HUDEP-2 (cell line): ENCODE measurements around the gene SLC39A11.

ENCODE experiments used
- DNase-seq, 76 experiments: peaks; one replicate each; lab custom pipeline; 2025; ENCODE audit not compliant: unreplicated experiment in 76 of 76; lab: John Stamatoyannopoulos, UW

Gene SLC39A11

DNA sequence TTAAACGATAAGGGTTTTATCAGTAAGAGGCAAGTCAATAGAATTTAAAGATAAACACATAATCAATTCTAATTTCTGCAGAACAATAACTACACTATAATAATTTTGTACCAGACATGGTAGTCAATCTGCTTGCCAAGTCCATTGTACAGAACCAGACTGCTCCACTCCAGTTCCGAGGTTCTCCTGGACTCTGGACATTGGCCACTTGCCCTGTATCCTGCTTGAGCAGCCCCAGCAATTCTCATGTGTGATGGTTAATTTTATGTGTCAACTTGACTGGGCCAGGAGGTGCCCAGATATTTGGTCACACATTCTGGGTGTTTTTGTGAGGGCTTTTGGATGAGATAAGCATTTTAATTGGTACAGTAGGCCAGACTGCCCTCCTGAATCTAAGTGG, 384.6 kb downstream of the SLC39A11 start:
- DNase-seq = no peak

DNA sequence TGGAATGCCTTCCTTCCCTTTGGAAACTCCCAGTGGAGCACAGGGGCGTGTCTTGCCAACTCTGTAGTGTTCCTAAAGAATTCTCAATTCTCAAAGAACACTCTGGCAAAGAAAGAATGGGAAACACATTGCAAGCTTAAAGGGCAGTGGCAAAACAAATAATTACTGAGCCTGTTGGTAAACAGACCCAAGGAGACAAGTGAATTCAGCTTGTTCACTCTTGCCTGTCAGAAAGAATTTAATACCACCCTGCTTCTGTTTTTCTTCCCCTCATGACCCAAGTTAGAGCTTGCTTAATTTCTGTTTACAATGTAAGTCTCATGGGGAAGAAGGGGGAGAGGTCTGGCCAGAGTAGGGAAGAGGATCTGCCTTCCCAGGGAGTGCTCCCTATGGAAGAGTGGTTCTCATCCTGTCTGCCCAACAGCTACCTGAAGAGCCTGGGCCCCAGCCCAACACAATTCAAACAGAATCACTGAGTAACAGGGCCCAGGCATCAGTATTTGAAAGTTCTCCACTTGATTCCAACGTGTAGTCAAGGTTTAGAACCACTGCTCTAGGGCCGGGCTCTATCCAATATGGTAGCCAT, 386.0 kb downstream of the SLC39A11 start:
- no peak for DNase-seq

DNA sequence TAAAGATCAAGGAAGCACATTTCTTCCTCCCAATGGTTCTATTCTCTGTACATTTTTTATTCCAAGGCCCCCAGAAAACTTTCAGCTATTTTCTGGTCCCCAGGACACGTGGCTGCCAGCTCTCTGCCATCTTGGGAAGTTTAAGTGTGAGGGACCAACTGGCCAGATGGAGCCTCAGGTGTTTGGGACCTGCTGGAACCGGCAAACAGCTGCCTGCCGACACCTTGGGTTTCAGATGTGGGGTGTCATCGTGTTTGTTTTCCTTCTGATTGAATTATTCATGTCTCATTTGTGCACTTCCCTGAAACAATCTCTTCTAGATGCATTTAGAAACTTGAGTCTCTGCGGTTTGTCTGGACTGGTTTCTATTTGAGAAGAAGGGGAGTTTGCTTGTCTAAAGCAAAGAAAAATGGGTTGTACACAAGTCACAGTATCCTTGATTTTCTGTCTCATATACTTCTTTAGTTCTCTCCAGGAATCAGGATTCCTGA, 386.5 kb downstream of the SLC39A11 start:
- DNase-seq = no peak

DNA sequence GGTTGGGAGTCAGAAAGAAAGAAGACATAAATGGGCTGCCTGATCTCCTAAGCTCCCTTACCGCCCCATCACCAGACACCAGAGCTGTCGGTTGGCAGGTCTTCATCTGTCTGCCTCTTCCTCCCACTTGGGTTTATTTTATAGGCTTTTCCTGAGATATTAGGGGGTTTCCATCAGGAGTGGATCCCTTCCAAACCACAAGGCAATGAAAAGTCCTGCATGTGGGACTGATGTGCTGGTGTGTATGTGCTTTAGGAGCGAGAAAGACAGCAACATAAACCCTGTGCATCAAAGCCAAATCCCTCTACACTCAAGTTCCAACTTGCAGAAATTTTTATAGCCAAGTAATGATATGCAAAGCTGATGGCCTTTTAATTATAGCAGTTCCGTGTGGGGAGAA, 389.5 kb downstream of the SLC39A11 start:
- DNase-seq = no peak

DNA sequence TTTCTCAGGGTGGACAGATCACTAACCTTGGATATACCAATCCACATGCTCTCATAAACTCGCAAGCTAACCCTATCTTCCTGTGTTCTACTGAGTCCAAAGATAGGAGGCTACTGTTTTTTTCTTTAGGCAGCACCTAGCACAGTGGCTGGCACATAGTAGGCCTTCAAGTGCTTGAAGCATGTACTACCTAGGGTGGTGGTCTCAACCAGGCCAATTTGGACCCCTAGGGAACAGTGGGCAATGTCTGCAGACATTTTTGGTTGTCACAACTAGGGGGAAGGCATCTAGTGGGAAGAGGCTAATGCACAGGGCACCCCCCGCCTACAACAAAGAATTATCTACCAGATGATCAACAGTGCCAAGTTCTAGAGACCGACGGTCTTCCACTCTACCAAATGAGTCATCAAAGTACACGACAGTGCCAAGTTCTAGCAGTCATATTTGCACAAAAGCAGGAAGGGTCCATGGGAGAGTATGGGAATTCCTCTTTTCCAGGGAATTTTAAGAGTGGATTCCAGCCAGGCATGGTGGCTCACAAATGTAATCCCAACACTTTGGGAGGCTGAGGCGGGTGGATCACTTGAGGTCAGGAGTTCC, 390.3 kb downstream of the SLC39A11 start:
- peak in 13 of 76 experiments; percentile 1 to 45 (median 8) for DNase-seq

DNA sequence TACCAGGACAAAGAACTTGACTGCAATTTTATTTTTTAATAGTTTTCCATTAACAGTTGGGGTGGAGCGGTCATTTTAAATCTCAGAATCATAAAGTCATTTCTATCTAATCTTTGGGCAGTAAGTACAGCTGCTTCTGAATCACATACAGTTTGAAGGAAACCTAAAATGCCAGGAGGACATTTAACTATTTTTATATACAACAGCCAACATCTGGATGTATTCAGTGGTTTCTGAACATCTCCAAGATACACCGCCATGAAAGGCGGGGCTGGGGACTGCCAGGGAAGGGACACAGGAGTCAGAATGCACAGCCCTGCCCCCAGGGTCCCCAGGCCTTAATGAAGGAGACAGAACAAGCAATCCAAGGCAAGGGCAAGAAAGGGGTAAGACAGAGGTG, 392.3 kb downstream of the SLC39A11 start:
- DNase-seq = no peak

DNA sequence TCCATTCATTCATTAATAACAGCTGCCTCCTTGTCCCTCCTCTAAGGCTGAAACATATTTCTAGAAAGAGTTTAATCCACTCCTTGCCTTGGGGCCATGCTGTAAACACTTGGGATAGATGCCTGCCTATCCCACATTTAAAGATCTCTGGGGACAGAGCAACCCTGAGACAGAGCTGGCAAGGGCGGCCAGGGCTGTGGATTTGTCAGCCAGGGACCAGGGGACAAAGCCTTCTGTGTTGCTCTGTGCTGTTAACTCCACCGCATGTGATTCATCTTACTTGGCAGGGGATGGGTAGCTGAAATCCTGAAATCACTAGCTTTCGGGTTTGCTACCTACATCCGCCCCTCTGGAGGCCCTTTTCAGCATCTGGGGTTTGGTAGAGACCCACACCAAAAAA, 392.9 kb downstream of the SLC39A11 start:
- DNase-seq = no peak

DNA sequence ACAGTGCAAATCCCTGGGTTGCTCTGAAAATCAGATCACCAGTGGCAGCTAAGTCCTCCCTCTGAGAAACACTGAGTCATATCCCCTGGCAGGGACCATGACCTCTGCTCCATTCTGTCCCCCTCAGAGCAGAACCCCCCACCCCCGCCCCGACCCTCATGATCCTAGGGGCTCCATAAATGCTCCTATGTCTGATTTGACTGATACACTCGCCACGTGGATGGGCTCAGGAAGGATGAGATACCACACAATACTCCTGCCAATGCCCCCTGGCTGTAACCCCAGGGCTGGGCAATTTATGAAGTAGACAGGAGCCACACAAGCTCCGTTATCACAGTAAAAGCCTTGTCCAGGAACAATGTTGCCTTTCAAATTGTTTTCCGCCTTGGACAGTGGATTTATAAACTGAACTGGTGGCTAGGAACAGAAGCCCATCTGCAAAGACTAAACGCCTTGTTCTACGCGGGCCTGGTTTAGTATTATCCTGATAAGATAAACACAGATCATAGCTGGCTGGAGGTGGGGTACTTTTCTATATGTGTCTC, 394.8 kb downstream of the SLC39A11 start:
- DNase-seq = peak in 1 of 76 experiments; percentile 6

DNA sequence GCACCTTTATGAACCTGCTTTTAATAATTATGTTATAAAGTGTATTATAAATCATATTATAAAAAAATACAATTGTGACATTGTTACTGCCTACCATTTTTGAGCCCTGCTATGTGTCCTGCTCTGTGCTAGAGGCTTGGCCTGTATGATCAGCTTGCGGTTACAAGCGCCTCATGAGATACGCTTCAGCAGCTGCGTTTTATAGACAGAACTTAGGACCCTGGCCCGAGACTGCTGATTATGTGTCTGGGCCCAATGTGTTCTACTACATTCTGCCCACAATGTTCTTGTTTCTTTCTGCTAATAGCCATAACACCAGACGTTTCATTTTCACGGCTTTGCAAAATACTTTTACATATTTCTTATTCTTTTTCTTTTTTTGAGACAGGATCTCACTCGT, 395.8 kb downstream of the SLC39A11 start:
- DNase-seq = no peak

DNA sequence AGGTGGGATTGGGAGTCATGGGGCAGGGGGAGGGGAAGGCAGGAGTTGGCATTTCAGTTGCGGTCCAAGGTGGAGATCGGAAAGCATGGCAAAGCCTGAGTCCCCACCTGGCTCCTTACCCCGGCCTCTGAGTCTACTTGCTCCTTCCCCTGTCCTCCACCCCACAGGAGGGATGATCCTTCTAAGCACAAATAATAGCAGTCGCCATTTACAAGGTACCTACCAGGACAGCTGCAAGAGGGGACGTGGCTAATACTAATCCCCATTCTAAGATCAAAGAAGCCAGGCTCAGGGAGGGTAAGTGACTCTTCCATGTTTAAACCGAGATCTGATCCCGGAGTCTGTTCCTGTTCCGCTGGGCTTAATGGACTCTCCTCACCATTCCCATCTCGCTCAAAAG, 396.3 kb downstream of the SLC39A11 start:
- no peak for DNase-seq

DNA sequence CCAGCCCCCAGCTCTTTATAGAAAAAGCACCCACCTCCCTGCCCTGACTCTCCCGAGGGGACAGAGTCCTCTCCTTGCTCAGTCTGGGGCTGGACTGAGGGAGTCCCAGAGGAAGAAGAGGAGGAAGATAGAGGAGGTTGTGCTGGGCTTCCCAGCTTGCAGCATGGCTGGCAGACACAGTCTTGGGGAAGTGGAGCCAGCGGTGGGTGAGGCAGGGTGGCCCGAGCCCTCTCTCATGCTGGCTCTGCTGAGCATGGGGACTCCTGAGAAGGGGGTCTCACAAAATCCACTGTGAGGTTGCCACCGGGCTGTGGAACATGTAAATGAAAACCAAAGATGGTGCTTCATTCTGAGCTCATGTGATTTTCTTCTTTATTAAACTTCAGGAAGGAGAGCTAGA, 398.5 kb downstream of the SLC39A11 start:
- no peak for DNase-seq

DNA sequence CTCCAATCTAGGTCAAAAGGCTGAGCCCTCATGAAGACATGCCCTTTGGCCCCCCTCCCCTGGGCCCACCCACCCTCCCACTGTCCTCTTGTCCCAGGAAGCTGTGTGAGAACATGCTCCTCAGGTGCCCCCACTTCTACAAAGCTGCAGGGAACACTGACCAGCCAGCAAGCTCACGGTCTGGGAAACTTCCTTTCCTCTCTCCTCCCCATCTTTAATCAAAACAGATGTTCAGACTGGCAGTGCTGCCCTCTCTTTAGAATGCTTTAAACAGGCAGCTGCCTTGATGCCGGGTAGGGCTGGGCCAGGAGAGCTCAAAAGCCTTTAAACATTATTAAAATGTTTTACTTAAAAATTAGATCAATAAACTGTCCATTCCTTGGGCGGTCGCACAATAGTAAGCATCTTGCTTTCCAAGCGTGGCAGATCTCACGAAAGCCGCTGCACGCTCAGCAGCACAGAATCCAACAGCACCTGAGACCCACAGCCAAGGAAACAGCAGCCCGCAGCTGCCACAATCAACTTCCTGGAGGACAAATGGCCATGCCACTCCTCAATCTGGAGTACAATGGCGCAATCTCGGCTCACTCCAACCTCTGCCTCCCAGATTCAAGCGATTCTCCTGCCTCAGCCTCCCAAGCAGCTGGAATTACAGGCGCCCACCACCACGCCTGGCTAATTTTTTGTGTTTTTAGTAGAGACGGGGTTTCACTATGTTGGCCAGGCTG, 399.2 kb downstream of the SLC39A11 start:
- no peak for DNase-seq

DNA sequence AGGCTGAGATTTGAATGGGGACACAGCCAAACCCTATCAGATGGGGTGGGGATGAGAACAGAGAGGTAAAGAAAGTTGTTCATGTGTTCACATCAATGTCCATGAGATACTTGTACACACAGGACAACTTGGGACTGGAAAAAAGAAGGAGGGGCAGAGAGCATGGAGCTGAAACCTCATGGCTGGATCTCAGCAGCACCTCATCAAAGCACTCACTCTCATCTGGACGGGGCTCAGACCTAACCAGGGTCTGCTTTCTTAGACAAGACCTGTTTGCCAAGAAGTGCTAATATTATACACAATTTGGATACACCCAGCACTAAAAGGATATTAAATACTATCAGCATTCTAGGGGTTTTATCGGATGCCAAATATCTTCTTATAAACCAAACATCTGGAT, 399.8 kb downstream of the SLC39A11 start:
- no peak for DNase-seq

DNA sequence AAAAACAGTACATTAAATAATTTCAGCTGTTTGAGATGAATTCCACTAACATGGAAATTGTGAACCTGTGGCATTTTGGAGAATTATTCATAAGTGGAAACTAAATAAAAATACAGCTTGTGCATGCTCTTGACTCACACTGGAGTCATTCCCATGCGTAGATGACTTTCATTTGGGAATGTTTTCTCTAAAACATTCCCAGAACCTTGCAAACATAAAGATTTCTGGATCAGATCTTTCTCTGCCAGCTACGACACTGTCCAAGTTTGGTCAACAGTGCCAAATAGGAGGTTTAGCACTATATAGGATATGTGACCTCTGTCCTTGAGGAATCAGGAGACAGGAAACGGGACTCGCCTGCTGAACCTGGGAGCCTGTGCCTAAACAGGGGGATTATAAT, 400.9 kb downstream of the SLC39A11 start:
- DNase-seq = no peak

DNA sequence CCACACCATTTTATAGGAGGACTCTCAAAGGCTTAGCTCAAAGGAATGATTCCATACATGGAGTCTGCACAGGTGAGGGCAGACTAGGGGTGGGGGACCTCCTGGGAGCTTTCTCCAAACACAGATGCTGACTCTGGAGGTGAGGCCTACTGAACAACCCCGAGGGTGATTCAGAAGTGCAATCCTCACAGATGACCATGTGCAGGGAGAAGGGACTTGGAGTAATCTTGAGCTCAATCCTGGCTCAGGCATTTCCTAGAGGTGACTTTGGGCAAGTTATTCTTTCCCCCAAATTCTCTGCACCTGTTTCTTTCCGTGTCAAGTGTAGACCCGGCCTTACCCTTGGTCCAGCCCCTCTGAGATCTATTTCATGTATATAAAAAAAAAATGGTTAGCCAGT, 401.5 kb downstream of the SLC39A11 start:
- no peak for DNase-seq

DNA sequence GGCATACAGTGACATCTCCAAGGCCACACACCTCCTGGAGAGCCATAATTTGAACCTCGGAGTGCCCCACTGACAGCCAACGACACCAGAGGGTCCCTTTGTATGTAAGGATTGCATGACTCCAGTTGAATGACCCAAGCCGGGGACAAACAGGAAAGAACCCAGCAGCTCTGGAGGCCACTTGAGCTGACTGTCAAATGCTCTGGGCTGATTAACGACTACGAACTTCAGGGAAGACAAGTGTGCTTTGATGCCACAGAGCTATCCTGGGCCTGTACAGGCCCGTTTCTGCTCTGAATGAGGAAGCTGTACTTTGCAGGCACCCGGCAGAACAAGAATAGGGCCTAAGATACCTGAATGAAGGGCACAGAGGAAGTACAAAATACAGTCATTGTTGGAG, 404.6 kb downstream of the SLC39A11 start:
- no peak for DNase-seq

DNA sequence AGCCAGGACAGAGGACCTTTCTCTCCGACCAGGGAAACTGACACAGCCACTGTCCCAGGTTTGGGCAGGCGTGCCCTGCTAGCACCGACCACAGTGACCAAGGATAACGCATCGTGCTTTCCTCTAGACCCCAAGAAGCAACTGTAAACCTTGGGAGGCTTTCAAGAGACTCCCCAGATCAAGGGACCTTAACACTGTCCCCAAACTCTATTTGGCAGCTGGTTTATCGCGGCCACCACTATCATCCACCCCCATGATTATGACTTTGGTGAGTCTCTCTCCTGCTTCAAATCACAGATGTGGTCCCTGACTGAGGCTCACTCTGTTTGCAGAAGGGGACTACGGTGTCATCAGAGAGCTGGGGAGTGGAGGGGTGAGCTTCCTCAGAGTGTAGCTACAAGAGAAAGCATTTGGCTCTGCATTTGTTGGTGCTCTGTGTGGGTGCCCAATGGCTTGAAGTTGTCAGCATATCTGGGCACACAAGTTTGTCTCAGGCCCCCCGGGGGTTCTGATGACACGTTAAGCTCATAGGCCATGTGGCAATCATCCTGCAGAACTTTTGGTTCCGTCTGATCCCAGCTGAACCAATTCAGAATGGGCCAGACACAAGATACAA, 408.0 kb downstream of the SLC39A11 start:
- DNase-seq = no peak

DNA sequence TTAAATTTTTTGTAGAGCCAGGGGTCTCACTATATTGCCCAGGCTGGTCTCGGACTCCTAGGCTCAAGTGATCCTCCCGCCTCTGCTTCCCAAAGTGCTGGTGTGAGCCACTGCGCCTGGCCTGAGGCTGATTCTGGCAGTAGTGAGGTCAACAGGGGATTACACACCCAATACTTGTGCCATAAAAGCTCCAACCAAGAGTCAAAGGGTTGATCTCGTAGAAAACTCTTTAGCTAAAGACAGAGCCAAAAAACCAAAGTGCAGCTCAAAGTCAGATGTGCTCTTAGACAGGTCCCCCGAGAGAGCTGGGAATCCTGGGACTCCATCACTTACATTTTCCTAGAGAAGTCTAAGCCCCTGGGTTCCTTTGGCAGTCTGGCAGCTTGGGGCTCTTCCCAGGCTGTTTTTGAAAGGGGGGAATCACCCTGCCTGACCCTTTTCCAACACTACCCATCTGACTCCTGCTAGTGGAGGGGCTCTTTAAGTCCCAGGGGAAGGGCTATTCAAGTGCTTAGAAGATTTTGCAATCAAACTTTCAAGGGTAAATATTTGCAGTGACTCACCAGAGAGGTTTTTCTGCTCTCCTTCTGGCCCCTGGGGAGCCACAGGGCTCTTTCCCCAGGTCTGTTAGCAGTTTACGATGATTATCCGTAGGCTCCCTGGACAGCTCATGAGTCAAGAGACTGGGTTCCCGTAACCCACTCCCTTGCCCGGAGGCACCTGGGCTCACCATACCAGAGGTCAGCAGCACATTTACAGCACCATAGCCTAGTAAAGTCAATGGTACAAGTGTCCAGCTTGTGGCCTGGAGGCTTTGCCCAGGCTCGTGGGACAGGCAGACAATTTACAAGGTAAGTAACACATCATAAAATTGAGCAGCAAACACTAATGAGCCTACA, 408.7 kb downstream of the SLC39A11 start:
- DNase-seq = no peak

DNA sequence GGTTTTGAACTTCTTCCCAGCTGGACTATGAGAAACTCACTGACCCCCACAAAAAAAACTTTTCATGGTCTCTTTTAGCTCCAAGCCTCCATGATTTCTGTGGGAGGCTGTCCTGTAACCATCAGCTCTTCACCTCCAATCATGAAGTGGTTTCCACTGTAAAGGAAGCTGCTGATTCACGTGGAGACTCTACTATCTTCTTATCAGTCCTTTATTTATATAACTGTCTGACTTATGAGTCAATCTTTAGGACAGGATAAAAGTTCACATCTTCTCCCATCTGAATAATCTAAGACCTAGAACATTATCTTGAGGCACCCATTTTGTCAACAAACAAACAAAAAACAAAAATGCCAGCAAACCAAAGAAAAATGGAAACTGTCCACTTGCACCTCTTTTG, 409.9 kb downstream of the SLC39A11 start:
- DNase-seq = no peak

DNA sequence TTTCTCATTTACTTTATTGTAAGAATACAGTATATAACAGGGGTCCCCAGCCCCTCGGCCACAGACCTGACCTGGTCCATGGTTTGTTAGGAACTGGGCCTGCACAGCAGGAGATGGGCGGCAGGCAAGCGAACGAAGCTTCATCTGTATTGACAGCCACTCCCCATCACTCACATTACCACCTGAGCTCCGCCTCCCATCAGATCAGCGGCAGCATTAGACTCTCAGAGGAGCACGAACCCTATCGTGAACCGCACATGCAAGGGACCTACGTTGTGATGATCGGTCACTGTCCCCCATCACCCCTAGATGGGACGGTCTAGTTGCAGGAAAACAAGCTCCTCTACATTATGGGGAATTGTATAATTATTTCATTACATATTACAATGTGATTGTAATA, 410.6 kb downstream of the SLC39A11 start:
- DNase-seq = no peak
